Measurements from ENCODE around the gene DPP4. TPM values are rescaled to one million over a fixed set of nuclear protein-coding genes. Genes with fewer than 3 reads are reported as not detected.

The DPP4 gene
- total and polyA plus RNA-seq, 2 experiments from 2014 or later = 1.5 to 2.8 TPM

- no peaks in the 10 kb centered on the region for H3K79me2 ChIP-seq (replicated peaks; ENCODE audit: insufficient read depth)
- H4K20me1 ChIP-seq (replicated peaks; ENCODE audit: insufficient read depth) = no peaks in the 10 kb centered on the region
- H3K4me1 ChIP-seq (ENCODE audit: insufficient read depth) = no peaks in the 10 kb centered on the region
- no peak overlapping the region for H3K27ac ChIP-seq (ENCODE audit: low read depth)
- no peak overlapping the region for H3K27ac Mint-ChIP-seq
- TF ChIP-seq, protein P1, sequence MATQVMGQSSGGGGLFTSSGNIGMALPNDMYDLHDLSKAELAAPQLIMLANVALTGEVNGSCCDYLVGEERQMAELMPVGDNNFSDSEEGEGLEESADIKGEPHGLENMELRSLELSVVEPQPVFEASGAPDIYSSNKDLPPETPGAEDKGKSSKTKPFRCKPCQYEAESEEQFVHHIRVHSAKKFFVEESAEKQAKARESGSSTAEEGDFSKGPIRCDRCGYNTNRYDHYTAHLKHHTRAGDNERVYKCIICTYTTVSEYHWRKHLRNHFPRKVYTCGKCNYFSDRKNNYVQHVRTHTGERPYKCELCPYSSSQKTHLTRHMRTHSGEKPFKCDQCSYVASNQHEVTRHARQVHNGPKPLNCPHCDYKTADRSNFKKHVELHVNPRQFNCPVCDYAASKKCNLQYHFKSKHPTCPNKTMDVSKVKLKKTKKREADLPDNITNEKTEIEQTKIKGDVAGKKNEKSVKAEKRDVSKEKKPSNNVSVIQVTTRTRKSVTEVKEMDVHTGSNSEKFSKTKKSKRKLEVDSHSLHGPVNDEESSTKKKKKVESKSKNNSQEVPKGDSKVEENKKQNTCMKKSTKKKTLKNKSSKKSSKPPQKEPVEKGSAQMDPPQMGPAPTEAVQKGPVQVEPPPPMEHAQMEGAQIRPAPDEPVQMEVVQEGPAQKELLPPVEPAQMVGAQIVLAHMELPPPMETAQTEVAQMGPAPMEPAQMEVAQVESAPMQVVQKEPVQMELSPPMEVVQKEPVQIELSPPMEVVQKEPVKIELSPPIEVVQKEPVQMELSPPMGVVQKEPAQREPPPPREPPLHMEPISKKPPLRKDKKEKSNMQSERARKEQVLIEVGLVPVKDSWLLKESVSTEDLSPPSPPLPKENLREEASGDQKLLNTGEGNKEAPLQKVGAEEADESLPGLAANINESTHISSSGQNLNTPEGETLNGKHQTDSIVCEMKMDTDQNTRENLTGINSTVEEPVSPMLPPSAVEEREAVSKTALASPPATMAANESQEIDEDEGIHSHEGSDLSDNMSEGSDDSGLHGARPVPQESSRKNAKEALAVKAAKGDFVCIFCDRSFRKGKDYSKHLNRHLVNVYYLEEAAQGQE (IDR thresholded peaks at IDR 0.05; ENCODE audit: unreplicated experiment) = no peak
- TF ChIP-seq CREB1 (CRISPR knock-in tag; IDR thresholded peaks at IDR 0.05; ENCODE audit: low read depth) (no peak), JUNB (IDR thresholded peaks at IDR 0.05; ENCODE audit: unreplicated experiment) (no peak), EZH2 (IDR thresholded peaks at IDR 0.05; ENCODE audit: low read depth, unreplicated experiment) (no peak), ZNF114 (CRISPR knock-in tag; IDR thresholded peaks at IDR 0.05) (no peak), ZNF462 (CRISPR knock-in tag; IDR thresholded peaks at IDR 0.05) (no peak), ZNF331 (CRISPR knock-in tag; IDR thresholded peaks at IDR 0.05; ENCODE audit: low read depth) (no peak), STAT1 (IDR thresholded peaks at IDR 0.05; ENCODE audit: unreplicated experiment) (no peak), EZH2phosphoT487 (IDR thresholded peaks at IDR 0.05; ENCODE audit: unreplicated experiment) (no peak), NANOG (IDR thresholded peaks at IDR 0.05; ENCODE audit: borderline replicate concordance) (no peak), POLR2AphosphoS5 (IDR thresholded peaks at IDR 0.05; ENCODE audit: low read depth) (no peak), ETS1 (IDR thresholded peaks at IDR 0.05) (no peak)
- TF ChIP-seq, protein P2, sequence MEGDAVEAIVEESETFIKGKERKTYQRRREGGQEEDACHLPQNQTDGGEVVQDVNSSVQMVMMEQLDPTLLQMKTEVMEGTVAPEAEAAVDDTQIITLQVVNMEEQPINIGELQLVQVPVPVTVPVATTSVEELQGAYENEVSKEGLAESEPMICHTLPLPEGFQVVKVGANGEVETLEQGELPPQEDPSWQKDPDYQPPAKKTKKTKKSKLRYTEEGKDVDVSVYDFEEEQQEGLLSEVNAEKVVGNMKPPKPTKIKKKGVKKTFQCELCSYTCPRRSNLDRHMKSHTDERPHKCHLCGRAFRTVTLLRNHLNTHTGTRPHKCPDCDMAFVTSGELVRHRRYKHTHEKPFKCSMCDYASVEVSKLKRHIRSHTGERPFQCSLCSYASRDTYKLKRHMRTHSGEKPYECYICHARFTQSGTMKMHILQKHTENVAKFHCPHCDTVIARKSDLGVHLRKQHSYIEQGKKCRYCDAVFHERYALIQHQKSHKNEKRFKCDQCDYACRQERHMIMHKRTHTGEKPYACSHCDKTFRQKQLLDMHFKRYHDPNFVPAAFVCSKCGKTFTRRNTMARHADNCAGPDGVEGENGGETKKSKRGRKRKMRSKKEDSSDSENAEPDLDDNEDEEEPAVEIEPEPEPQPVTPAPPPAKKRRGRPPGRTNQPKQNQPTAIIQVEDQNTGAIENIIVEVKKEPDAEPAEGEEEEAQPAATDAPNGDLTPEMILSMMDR (conservative IDR thresholded peaks at IDR 0.05; ENCODE audit: low read depth in 2 of 2) = no peak
- DNase-seq (ENCODE audit: low spot score) (no peak), ATAC-seq (no peak)
- no peaks in the 10 kb centered on the region for H3F3A ChIP-seq (replicated peaks; ENCODE audit: low read depth)
- no peak overlapping the region for H3K4me3 Mint-ChIP-seq
- H3K9me3 Mint-ChIP-seq = peaks cover 26% of the 10 kb centered on the region
- peaks cover 11% of the 10 kb centered on the region for H3K36me3 ChIP-seq (ENCODE audit: insufficient read depth)
- H3K9me2 ChIP-seq (ENCODE audit: insufficient read depth) = no peaks in the 10 kb centered on the region
- no peak overlapping the region for H3K4me3 ChIP-seq
- peaks cover 21% of the 10 kb centered on the region for H3K36me3 Mint-ChIP-seq (ENCODE audit: low read depth)
- H3K4me2 ChIP-seq = no peak overlapping the region
- H3K4me1 Mint-ChIP-seq = no peaks in the 10 kb centered on the region
- no peaks in the 10 kb centered on the region for H3K27me3 Mint-ChIP-seq (ENCODE audit: insufficient read depth, low read depth, poor library complexity)
- H3K27me3 ChIP-seq (ENCODE audit: insufficient read depth) = no peaks in the 10 kb centered on the region
- no peak overlapping the region for H2AFZ ChIP-seq
These were observed 8.7 kb upstream of the DPP4 start for GRCh38 chr2:162082681-162083080.

All from GM23338 (cell line).